HEK293 (cell line): ENCODE measurements around the gene PIF1.

Experiments used
- PRDM1 ChIP-seq: fragments of 450-650 bp; formaldehyde crosslinking; IDR thresholded peaks from 2 replicates; pipeline ENCODE4; 2016; ENCODE audit warnings: missing biosample characterization, missing genetic modification characterization
- ZBTB1 ChIP-seq: fragments of 450-650 bp; formaldehyde crosslinking; IDR thresholded peaks from 2 replicates; pipeline ENCODE4 v1.5.1; 2016; ENCODE audit warnings: missing biosample characterization, missing genetic modification characterization
- ZBTB7A ChIP-seq: fragments of 450-650 bp; formaldehyde crosslinking; IDR thresholded peaks from 2 replicates; pipeline ENCODE4 v1.5.1; 2016; ENCODE audit warnings: low read depth, missing biosample characterization, missing genetic modification characterization

DNA sequence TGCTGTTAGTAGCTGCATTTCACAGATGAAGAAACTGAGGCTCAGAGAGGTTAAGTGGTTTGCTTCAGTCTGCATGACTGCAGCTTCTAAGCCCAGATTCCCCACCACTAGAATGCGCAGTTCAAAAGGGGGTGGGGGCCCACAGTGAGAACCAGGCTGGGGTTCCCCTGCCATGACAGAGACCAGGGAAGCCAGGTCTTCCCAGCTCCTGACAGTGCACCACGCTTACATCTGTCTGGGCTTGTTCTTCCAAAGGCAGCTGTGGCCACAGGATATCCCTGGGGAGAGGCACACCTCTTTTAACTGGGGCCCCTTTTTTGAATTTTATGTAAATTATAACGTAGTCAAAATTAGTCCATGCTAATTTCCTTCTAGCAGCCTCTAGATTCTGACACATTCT, 21.6 kb upstream of the PIF1 start:
- TF ChIP-seq PRDM1 (tag by site-specific recombination) (no peak), ZBTB1 (tag by site-specific recombination) (no peak), ZBTB7A (tag by site-specific recombination) (no peak)
